K562 (cell line): ENCODE measurements around the gene SHBG. TPM values are rescaled to one million over a fixed set of nuclear protein-coding genes. Genes with fewer than 3 reads are reported as not detected.

Source experiments
- ASH1L ChIP-seq: fragments of 450-650 bp; IDR thresholded peaks from 2 replicates; pipeline ENCODE4 v1.6.1; 2018; ENCODE audit warnings: borderline replicate concordance, mild to moderate bottlenecking, low read depth; ENCODE audit not compliant: partially characterized antibody
- CCAR2 ChIP-seq: fragments of 200-400 bp; formaldehyde crosslinking; IDR thresholded peaks from 2 replicates; pipeline ENCODE4 v1.6.1; 2017; ENCODE audit warnings: mild to moderate bottlenecking, low read depth, low read length
- CTBP1 ChIP-seq: fragments of 450-650 bp; IDR thresholded peaks from 2 replicates; pipeline ENCODE4 v1.6.1; 2016; ENCODE audit warnings: borderline replicate concordance
- EHMT2 ChIP-seq: fragments of 450-650 bp; IDR thresholded peaks from 2 replicates; pipeline ENCODE4 v1.6.1; 2018; ENCODE audit warnings: antibody characterized with exemption
- ESRRA ChIP-seq: fragments of 450-650 bp; IDR thresholded peaks from 2 replicates; pipeline ENCODE4 v1.6.1; 2014; ENCODE audit warnings: low read depth, mild to moderate bottlenecking, moderate library complexity, borderline replicate concordance
- ETV6 ChIP-seq, 3 experiments: fragments of 150-350 bp in 1 of 3; sonication (generic) in 1 of 3; formaldehyde crosslinking in 1 of 3; IDR thresholded peaks; 2 replicates each; pipeline versions ENCODE4 v1.6.1 to v1.8.0; 2014 to 2022; ENCODE audit warnings: borderline replicate concordance in 2 of 3, low read depth in 2 of 3, antibody characterized with exemption in 1 of 3, low read length in 1 of 3, mild to moderate bottlenecking in 1 of 3, missing genetic modification reagents in 1 of 3
- HDAC3 ChIP-seq: fragments of 450-650 bp; IDR thresholded peaks from 2 replicates; pipeline ENCODE4 v1.6.1; 2018; ENCODE audit warnings: borderline replicate concordance, mild to moderate bottlenecking, moderate library complexity; ENCODE audit not compliant: partially characterized antibody
- KLF10 ChIP-seq: fragments of 250-450 bp; sonication (Bioruptor Pico); IDR thresholded peaks from 2 replicates; pipeline ENCODE4 v1.6.1; 2021; ENCODE audit warnings: matching md5 sums
- PHF20 ChIP-seq: fragments of 450-650 bp; IDR thresholded peaks from 2 replicates; pipeline ENCODE4 v1.6.1; 2018; ENCODE audit not compliant: partially characterized antibody
- POLR2H ChIP-seq: IDR thresholded peaks from 2 replicates; pipeline ENCODE4 v1.6.1; 2016; ENCODE audit warnings: missing genetic modification characterization, low read depth, mild to moderate bottlenecking, control low read depth, missing compliant biosample characterization, moderate library complexity
- SOX6 ChIP-seq: fragments of 450-650 bp; IDR thresholded peaks from 2 replicates; pipeline ENCODE4 v1.6.1; 2014; ENCODE audit warnings: mild to moderate bottlenecking
- SUPT5H ChIP-seq: fragments of 450-650 bp; IDR thresholded peaks from 2 replicates; pipeline ENCODE4 v1.6.1; 2016
- TBL1XR1 ChIP-seq, 2 experiments: IDR thresholded peaks; 2 replicates each; pipeline ENCODE4 v1.6.1; 2012; ENCODE audit warnings: improper control_type of control experiment in 2 of 2, low read length in 2 of 2, mild to moderate bottlenecking in 1 of 2
- ZKSCAN1 ChIP-seq: fragments of 150-350 bp; IDR thresholded peaks from 2 replicates; pipeline ENCODE4 v1.6.1; 2016; ENCODE audit warnings: low read depth, low read length
- polyA plus RNA-seq, 8 experiments: library from polyadenylated mRNA; depleted of rRNA in 4 of 8; stranded (reverse) in 5 of 8; unstranded in 3 of 8; fragments of >200 nt; fragmentation: Nextera tagmentation in 2 of 8; fragmentation: Illumina TruSeq in 1 of 8; extraction: Ambion mirVana in 2 of 8; extraction: Trizol in 1 of 8; gene quantifications; 2 replicates each; pipeline versions ENCODE4 v1.2.1 to v1.2.3, GENCODE V29; 2011 to 2014; ENCODE audit warnings: inconsistent platforms in 1 of 8, missing spikeins in 1 of 8
- total RNA-seq, 7 experiments: library from RNA; depleted of rRNA in 6 of 7; stranded (reverse); fragments of >200 nt in 6 of 7; fragmentation: Illumina TruSeq in 2 of 7; extraction: Trizol in 2 of 7; gene quantifications; 2 replicates each; pipeline versions ENCODE4 v1.2.1 to v1.2.3, GENCODE V29; 2011 to 2021; ENCODE audit warnings: low replicate concordance in 1 of 7
- TF ChIP-seq, protein P1 (sequence below): sonication (generic); formaldehyde crosslinking; IDR thresholded peaks from 2 replicates; pipeline ENCODE4 v1.8.0; 2023; ENCODE audit warnings: mild to moderate bottlenecking, missing genetic modification reagents
- TF ChIP-seq, protein P2 (sequence below): fragments of 250-450 bp; sonication (Bioruptor Pico); IDR thresholded peaks from 2 replicates; pipeline ENCODE4 v1.4.0; 2020; ENCODE audit warnings: mild to moderate bottlenecking, moderate library complexity
- TF ChIP-seq, protein P3 (sequence below): fragments of 450-650 bp; IDR thresholded peaks from 2 replicates; pipeline ENCODE4 v1.6.1; 2018; ENCODE audit not compliant: partially characterized antibody
- TF ChIP-seq, protein P4 (sequence below): fragments of 450-650 bp; formaldehyde crosslinking; IDR thresholded peaks from 2 replicates; pipeline ENCODE4 v1.4.0; 2020; ENCODE audit warnings: mild to moderate bottlenecking, moderate library complexity

SHBG gene
- total and polyA plus RNA-seq, 9 of the 15 experiments (the other 6 are each of a cell fraction or from before 2014, with no cell fraction given): not detected

DNA sequence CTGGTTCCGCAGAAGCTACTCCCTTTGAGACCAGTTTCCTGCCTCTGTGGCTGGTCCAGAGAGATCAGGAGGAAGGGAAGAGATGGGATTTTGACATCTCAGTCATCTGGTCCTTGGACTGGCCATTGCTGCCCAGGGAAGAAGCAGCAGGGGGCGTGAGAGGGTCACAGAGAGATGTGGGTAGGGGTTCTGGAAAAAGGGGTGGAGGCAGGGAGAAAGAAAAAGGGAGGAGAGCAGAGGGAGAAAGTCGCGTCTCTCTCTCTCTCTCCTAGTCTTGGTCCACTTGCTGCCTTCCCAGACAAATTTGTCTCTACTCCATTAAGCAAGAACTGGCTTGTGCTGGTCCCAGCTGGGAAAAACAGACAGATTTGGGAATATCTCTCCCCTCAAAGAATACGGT lies 4.4 kb downstream of the SHBG start (continued):
- no peak for TF ChIP-seq PHF20
- TF ChIP-seq, protein P1, sequence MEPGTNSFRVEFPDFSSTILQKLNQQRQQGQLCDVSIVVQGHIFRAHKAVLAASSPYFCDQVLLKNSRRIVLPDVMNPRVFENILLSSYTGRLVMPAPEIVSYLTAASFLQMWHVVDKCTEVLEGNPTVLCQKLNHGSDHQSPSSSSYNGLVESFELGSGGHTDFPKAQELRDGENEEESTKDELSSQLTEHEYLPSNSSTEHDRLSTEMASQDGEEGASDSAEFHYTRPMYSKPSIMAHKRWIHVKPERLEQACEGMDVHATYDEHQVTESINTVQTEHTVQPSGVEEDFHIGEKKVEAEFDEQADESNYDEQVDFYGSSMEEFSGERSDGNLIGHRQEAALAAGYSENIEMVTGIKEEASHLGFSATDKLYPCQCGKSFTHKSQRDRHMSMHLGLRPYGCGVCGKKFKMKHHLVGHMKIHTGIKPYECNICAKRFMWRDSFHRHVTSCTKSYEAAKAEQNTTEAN (CRISPR knock-in tag): no peak
- TF ChIP-seq KLF10 (CRISPR knock-in tag): no peak
- TF ChIP-seq, protein P2, sequence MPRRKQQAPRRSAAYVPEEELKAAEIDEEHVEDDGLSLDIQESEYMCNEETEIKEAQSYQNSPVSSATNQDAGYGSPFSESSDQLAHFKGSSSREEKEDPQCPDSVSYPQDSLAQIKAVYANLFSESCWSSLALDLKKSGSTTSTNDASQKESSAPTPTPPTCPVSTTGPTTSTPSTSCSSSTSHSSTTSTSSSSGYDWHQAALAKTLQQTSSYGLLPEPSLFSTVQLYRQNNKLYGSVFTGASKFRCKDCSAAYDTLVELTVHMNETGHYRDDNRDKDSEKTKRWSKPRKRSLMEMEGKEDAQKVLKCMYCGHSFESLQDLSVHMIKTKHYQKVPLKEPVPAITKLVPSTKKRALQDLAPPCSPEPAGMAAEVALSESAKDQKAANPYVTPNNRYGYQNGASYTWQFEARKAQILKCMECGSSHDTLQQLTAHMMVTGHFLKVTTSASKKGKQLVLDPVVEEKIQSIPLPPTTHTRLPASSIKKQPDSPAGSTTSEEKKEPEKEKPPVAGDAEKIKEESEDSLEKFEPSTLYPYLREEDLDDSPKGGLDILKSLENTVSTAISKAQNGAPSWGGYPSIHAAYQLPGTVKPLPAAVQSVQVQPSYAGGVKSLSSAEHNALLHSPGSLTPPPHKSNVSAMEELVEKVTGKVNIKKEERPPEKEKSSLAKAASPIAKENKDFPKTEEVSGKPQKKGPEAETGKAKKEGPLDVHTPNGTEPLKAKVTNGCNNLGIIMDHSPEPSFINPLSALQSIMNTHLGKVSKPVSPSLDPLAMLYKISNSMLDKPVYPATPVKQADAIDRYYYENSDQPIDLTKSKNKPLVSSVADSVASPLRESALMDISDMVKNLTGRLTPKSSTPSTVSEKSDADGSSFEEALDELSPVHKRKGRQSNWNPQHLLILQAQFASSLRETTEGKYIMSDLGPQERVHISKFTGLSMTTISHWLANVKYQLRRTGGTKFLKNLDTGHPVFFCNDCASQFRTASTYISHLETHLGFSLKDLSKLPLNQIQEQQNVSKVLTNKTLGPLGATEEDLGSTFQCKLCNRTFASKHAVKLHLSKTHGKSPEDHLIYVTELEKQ: no peak
- 0 out of 4 replicates have a peak, but pooled peaks of 1 of the 2 experiments have one; percentile 16 for TF ChIP-seq TBL1XR1 (IDR thresholded peaks at IDR 0.05; ENCODE audit: low read length in 2 of 2)
- TF ChIP-seq HDAC3: no peak
- no peak for TF ChIP-seq SOX6
- TF ChIP-seq, protein P3, sequence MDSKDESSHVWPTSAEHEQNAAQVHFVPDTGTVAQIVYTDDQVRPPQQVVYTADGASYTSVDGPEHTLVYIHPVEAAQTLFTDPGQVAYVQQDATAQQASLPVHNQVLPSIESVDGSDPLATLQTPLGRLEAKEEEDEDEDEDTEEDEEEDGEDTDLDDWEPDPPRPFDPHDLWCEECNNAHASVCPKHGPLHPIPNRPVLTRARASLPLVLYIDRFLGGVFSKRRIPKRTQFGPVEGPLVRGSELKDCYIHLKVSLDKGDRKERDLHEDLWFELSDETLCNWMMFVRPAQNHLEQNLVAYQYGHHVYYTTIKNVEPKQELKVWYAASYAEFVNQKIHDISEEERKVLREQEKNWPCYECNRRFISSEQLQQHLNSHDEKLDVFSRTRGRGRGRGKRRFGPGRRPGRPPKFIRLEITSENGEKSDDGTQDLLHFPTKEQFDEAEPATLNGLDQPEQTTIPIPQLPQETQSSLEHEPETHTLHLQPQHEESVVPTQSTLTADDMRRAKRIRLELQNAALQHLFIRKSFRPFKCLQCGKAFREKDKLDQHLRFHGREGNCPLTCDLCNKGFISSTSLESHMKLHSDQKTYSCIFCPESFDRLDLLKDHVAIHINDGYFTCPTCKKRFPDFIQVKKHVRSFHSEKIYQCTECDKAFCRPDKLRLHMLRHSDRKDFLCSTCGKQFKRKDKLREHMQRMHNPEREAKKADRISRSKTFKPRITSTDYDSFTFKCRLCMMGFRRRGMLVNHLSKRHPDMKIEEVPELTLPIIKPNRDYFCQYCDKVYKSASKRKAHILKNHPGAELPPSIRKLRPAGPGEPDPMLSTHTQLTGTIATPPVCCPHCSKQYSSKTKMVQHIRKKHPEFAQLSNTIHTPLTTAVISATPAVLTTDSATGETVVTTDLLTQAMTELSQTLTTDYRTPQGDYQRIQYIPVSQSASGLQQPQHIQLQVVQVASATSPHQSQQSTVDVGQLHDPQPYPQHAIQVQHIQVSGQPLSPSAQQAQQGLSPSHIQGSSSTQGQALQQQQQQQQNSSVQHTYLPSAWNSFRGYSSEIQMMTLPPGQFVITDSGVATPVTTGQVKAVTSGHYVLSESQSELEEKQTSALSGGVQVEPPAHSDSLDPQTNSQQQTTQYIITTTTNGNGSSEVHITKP: peak; percentile 81
- TF ChIP-seq POLR2H (tag): no peak
- no peak for TF ChIP-seq SUPT5H
- peak; percentile 51; the same call in 1 of the 2 replicates for TF ChIP-seq CTBP1
- no peak for TF ChIP-seq ASH1L
- TF ChIP-seq, protein P4, sequence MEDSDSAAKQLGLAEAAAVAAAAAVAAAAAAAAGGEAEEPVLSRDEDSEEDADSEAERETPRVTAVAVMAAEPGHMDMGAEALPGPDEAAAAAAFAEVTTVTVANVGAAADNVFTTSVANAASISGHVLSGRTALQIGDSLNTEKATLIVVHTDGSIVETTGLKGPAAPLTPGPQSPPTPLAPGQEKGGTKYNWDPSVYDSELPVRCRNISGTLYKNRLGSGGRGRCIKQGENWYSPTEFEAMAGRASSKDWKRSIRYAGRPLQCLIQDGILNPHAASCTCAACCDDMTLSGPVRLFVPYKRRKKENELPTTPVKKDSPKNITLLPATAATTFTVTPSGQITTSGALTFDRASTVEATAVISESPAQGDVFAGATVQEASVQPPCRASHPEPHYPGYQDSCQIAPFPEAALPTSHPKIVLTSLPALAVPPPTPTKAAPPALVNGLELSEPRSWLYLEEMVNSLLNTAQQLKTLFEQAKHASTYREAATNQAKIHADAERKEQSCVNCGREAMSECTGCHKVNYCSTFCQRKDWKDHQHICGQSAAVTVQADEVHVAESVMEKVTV (CRISPR knock-in tag): peak; percentile 50; the same call in 1 of the 2 replicates
- 0 out of 2 replicates have a peak, but pooled peaks have one; percentile 46 for TF ChIP-seq EHMT2
- TF ChIP-seq ZKSCAN1: no peak
- TF ChIP-seq ESRRA: no peak
- TF ChIP-seq CCAR2: no peak
- TF ChIP-seq ETV6 (IDR thresholded peaks at IDR 0.05; ENCODE audit: borderline replicate concordance in 1 of 2, low read depth in 2 of 2, low read length in 1 of 2): no peak
- no peak for TF ChIP-seq ETV6 (CRISPR knock-in tag; IDR thresholded peaks at IDR 0.05; ENCODE audit: borderline replicate concordance)
